ENCODE data around the gene GLRA1. TPM values are rescaled to one million over a fixed set of nuclear protein-coding genes. Genes with fewer than 3 reads are reported as not detected.

Gene GLRA1
- polyA plus RNA-seq, 1 donor (not counting 4 experiments of a cell fraction or from before 2014, with no cell fraction given), result not detected

DNA sequence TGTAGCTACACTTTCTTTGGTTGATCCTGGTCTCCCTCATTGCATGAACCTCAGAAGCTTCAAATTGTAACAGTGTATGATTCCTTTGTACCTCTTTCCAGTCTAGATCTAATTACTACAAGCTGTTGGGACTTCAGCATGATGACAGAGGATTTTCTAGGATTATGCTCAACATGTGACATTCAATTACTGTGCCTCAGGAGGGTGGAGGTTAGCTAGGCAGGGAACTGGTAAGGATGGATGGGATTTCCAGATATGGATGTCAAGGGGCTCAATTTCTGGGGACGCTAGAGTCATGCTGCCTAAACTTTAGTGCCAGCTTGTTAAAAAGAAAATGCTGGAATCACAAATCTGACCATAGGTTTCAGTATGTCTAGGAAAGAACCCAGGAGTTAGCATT is 29.2 kb upstream of the GLRA1 start:
- DNase-seq (ENCODE audit: low read depth, low spot score) (no peak), FAIRE-seq (no peak)
- no peak overlapping the region for H3K4me3 ChIP-seq (ENCODE audit: control insufficient read depth in 2 of 3, extremely low read depth in 1 of 3, insufficient read depth in 2 of 3, low read depth in 1 of 3, low read length in 3 of 3)
- no peaks in the 10 kb centered on the region for H3K79me2 ChIP-seq (ENCODE audit: control insufficient read depth, insufficient read depth, low read length)
- no peaks in the 10 kb centered on the region for H3K36me3 ChIP-seq (ENCODE audit: control insufficient read depth in 2 of 2, extremely low read depth in 1 of 2, insufficient read depth in 2 of 2, low read length in 2 of 2)
- H2AFZ ChIP-seq (ENCODE audit: control insufficient read depth, low read length), result no peak overlapping the region
- no peaks in the 10 kb centered on the region for H3K9me3 ChIP-seq (ENCODE audit: control insufficient read depth, low read depth, low read length)
- H3K9me1 ChIP-seq (ENCODE audit: control insufficient read depth, extremely low read depth, insufficient read depth, low read length), result no peaks in the 10 kb centered on the region
- no peak overlapping the region for H3K4me2 ChIP-seq (ENCODE audit: control insufficient read depth, extremely low read depth, insufficient read depth, low read depth, low read length)
- no peak for TF ChIP-seq EZH2 (IDR thresholded peaks at IDR 0.05; ENCODE audit: low read length)
- TF ChIP-seq, protein P1, sequence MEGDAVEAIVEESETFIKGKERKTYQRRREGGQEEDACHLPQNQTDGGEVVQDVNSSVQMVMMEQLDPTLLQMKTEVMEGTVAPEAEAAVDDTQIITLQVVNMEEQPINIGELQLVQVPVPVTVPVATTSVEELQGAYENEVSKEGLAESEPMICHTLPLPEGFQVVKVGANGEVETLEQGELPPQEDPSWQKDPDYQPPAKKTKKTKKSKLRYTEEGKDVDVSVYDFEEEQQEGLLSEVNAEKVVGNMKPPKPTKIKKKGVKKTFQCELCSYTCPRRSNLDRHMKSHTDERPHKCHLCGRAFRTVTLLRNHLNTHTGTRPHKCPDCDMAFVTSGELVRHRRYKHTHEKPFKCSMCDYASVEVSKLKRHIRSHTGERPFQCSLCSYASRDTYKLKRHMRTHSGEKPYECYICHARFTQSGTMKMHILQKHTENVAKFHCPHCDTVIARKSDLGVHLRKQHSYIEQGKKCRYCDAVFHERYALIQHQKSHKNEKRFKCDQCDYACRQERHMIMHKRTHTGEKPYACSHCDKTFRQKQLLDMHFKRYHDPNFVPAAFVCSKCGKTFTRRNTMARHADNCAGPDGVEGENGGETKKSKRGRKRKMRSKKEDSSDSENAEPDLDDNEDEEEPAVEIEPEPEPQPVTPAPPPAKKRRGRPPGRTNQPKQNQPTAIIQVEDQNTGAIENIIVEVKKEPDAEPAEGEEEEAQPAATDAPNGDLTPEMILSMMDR (optimal IDR thresholded peaks at IDR 0.05 in 1 of 3, IDR thresholded peaks at IDR 0.05 in 1 of 3, conservative IDR thresholded peaks at IDR 0.05 in 1 of 3; ENCODE audit: extremely low read depth in 1 of 3, insufficient read depth in 2 of 3, low read length in 3 of 3), result no peak
- no peak overlapping the region for H3K27ac ChIP-seq (ENCODE audit: control insufficient read depth, insufficient read depth, low read length)
- H3K27me3 ChIP-seq (ENCODE audit: control insufficient read depth, extremely low read depth, insufficient read depth, low read length), result no peaks in the 10 kb centered on the region
- no peaks in the 10 kb centered on the region for H4K20me1 ChIP-seq (ENCODE audit: control insufficient read depth, extremely low read depth, insufficient read depth, low read length)
- dilution Hi-C loops (cut with MboI; ENCODE audit: extremely low pct_ligation_motif_present, low sequenced_read_pairs), result no loop called here
- no peak overlapping the region for H3K9ac ChIP-seq (ENCODE audit: control insufficient read depth, extremely low read depth, insufficient read depth, low read length)
- H3K4me1 ChIP-seq (ENCODE audit: control insufficient read depth, extremely low read depth, insufficient read depth, low read length), result no peaks in the 10 kb centered on the region

DNA sequence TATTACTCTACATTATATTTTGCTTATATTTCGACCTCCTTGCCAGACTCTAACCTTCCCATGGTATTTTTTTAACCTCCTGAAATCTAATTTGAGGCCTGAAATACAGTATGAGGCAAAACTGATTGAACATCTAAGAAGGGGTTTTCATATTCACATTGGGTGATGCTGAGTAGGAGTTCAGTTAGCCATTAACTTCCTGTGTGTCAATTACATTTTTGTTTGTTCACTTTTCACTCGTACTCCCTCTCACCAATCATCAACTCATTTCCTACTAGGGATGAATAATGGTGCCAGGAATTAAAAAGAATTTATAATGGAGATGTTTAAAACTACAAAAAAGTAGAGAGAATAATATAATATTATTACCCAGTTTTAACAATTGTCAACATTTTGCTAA is 27.6 kb upstream of the GLRA1 start:
- Histone ChIP-seq H2AFZ (ENCODE audit: control insufficient read depth, low read length) (no peak overlapping the region), H3K9me1 (ENCODE audit: control insufficient read depth, extremely low read depth, insufficient read depth, low read length) (no peaks in the 10 kb centered on the region), H3K9ac (ENCODE audit: control insufficient read depth, extremely low read depth, insufficient read depth, low read length) (no peak overlapping the region), H3K27ac (ENCODE audit: control insufficient read depth, insufficient read depth, low read length) (no peak overlapping the region), H3K4me2 (ENCODE audit: control insufficient read depth, extremely low read depth, insufficient read depth, low read depth, low read length) (no peak overlapping the region), H4K20me1 (ENCODE audit: control insufficient read depth, extremely low read depth, insufficient read depth, low read length) (no peaks in the 10 kb centered on the region), H3K36me3 (ENCODE audit: control insufficient read depth in 2 of 2, extremely low read depth in 1 of 2, insufficient read depth in 2 of 2, low read length in 2 of 2) (no peaks in the 10 kb centered on the region), H3K79me2 (ENCODE audit: control insufficient read depth, insufficient read depth, low read length) (no peaks in the 10 kb centered on the region), H3K9me3 (ENCODE audit: control insufficient read depth, low read depth, low read length) (no peaks in the 10 kb centered on the region), H3K27me3 (ENCODE audit: control insufficient read depth, extremely low read depth, insufficient read depth, low read length) (no peaks in the 10 kb centered on the region), H3K4me3 (ENCODE audit: control insufficient read depth in 2 of 3, extremely low read depth in 1 of 3, insufficient read depth in 2 of 3, low read depth in 1 of 3, low read length in 3 of 3) (no peak overlapping the region), H3K4me1 (ENCODE audit: control insufficient read depth, extremely low read depth, insufficient read depth, low read length) (peaks cover 4% of the 10 kb centered on the region)
- TF ChIP-seq, protein P1 (optimal IDR thresholded peaks at IDR 0.05 in 1 of 3, IDR thresholded peaks at IDR 0.05 in 1 of 3, conservative IDR thresholded peaks at IDR 0.05 in 1 of 3; ENCODE audit: extremely low read depth in 1 of 3, insufficient read depth in 2 of 3, low read length in 3 of 3), result no peak
- TF ChIP-seq EZH2 (IDR thresholded peaks at IDR 0.05; ENCODE audit: low read length), result no peak
- FAIRE-seq (no peak), DNase-seq (ENCODE audit: low read depth, low spot score) (no peak)
- dilution Hi-C loops (cut with MboI; ENCODE audit: extremely low pct_ligation_motif_present, low sequenced_read_pairs), result no loop called here
